Activated CD8-positive, alpha-beta T cell treated with anti-CD3 and anti-CD28 coated beads for 36 hours (primary cell): Measurements from ENCODE around the gene PNMA1. TPM values are rescaled to one million over a fixed set of nuclear protein-coding genes. Genes with fewer than 3 reads are reported as not detected.

ENCODE experiments used
- ATAC-seq: fragments of 200-7000 bp; cut with Tn5 transposase; one replicate; pipeline ENCODE4 v1.10.0; 2021; ENCODE audit warnings: mild to moderate bottlenecking, moderate library complexity
- CTCF ChIA-PET: fragments of 350-600 bp; sonication (Branson Sonifier 250); formaldehyde crosslinking; loops from one replicate; lab custom pipeline; 2021; ENCODE audit warnings: antibody characterized with exemption; lab: Charles Lee
- POLR2A ChIA-PET: fragments of 350-600 bp; sonication (Branson Sonifier 250); formaldehyde crosslinking; loops from one replicate; lab custom pipeline; 2021; ENCODE audit warnings: antibody characterized with exemption; lab: Charles Lee
- DNase-seq: peaks from one replicate; pipeline ENCODE4 v3.0.0-alpha.2; 2020
- H3K27ac Mint-ChIP-seq: one replicate; pipeline ENCODE4 v1.8.0; 2021; ENCODE audit warnings: mild to moderate bottlenecking, mixed read lengths
- H3K27me3 Mint-ChIP-seq: one replicate; pipeline ENCODE4 v1.8.0; 2021; ENCODE audit warnings: mixed read lengths
- H3K36me3 Mint-ChIP-seq: one replicate; pipeline ENCODE4 v1.8.0; 2021; ENCODE audit warnings: low read depth, mixed read lengths
- H3K4me1 Mint-ChIP-seq: one replicate; pipeline ENCODE4 v1.8.0; 2021; ENCODE audit warnings: low read depth, mixed read lengths
- H3K4me3 Mint-ChIP-seq: one replicate; pipeline ENCODE4 v1.8.0; 2021; ENCODE audit warnings: mild to moderate bottlenecking, moderate library complexity, mixed read lengths
- H3K9me3 Mint-ChIP-seq: one replicate; pipeline ENCODE4 v1.8.0; 2021; ENCODE audit warnings: mixed read lengths
- intact Hi-C: fragments of 100-400 bp; cut with micrococcal nuclease; formaldehyde crosslinking; loops from one replicate; pipeline ENCODE4 v1.10.0; 2022
- total RNA-seq, 2 experiments: library from RNA; stranded (reverse); gene quantifications; one replicate each; pipeline ENCODE4 v1.2.3, GENCODE V29; 2021
- TF ChIP-seq, protein P1 (sequence below): fragments of 200-600 bp; IDR thresholded peaks from one replicate; pipeline ENCODE4 v1.8.0; 2022; ENCODE audit warnings: antibody characterized with exemption, mild to moderate bottlenecking

PNMA1 gene
- total RNA-seq, 2 experiments from 2014 or later: 22.9 to 24.1 TPM

GRCh38 chr14:73743431-73743931 lies 29.3 kb upstream of the PNMA1 start:
- peak overlapping the region; percentile 98 for H3K27ac Mint-ChIP-seq
- CTCF ChIA-PET: interaction anchor here (0.9 to 8.7 kb wide), 7 partner anchors 12 to 107 kb away, joined by 3 to 123 read pairs (median 9); a partner anchor contains a TSS
- POLR2A ChIA-PET: interaction anchor here (0.8 to 12.2 kb wide), 6 partner anchors 9 to 109 kb away, joined by 3 to 236 read pairs (median 16); partner anchors contain the start of gene PTGR2
- H3K4me1 Mint-ChIP-seq: peaks cover 90% of the 10 kb centered on the region
- H3K36me3 Mint-ChIP-seq: peaks cover 17% of the 10 kb centered on the region
- ATAC-seq (peak; percentile 31), DNase-seq (peak; percentile 75)
- intact Hi-C loops: loop anchor here (2.0 to 5.0 kb wide), 2 partner anchors 13 to 84 kb away; no protein-coding TSS in a partner anchor
- H3K27me3 Mint-ChIP-seq: no peaks in the 10 kb centered on the region
- TF ChIP-seq, protein P1, sequence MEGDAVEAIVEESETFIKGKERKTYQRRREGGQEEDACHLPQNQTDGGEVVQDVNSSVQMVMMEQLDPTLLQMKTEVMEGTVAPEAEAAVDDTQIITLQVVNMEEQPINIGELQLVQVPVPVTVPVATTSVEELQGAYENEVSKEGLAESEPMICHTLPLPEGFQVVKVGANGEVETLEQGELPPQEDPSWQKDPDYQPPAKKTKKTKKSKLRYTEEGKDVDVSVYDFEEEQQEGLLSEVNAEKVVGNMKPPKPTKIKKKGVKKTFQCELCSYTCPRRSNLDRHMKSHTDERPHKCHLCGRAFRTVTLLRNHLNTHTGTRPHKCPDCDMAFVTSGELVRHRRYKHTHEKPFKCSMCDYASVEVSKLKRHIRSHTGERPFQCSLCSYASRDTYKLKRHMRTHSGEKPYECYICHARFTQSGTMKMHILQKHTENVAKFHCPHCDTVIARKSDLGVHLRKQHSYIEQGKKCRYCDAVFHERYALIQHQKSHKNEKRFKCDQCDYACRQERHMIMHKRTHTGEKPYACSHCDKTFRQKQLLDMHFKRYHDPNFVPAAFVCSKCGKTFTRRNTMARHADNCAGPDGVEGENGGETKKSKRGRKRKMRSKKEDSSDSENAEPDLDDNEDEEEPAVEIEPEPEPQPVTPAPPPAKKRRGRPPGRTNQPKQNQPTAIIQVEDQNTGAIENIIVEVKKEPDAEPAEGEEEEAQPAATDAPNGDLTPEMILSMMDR: no peak
- H3K4me3 Mint-ChIP-seq: peak overlapping the region; percentile 74
- no peaks in the 10 kb centered on the region for H3K9me3 Mint-ChIP-seq

DNA sequence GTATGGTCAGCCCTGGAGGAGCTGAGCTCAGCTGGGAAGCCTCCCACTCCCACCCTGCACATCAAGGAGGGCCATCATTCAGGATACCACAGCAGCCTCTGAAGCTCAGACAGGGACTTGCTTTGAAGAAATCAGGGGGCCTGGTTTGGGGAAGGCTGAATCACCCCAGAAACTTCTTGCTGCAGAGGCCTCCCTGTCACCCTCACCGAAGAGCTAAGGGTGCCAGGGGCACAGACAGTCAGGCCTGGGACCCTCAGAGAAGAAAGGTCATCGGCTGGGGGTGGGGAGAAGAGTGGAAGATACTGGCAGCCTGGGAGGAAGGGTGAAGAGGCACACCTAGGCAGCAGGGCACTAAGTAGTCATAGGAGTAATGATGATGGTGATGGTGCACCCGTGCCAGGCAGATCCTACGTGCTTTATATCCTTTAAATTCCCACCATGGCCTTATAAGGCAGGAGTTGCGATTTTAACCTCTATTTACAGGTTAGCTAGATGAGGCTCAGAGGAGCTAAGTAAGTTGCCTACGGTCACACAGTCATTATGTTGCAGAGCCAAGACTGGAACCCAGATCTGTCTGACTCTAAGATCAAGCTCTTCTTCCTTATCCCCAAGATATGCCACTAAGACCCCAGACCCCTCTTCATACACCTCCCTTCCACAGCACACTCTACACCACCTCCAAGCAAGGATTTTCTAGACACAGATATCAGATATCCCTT lies 28.5 kb upstream of the PNMA1 start:
- POLR2A ChIA-PET: interaction anchor here (0.5 to 12.2 kb wide), 12 partner anchors 8 to 144 kb away, joined by 3 to 236 read pairs (median 4); partner anchors contain the start of genes PTGR2 and ZNF410
- TF ChIP-seq, protein P1: no peak
- H3K27ac Mint-ChIP-seq: peak overlapping the region; percentile 98
- DNase-seq (peak; percentile 67), ATAC-seq (peak; percentile 38)
- peaks cover 12% of the 10 kb centered on the region for H3K36me3 Mint-ChIP-seq
- no peaks in the 10 kb centered on the region for H3K27me3 Mint-ChIP-seq
- intact Hi-C loops: loop anchor here (2.0 to 5.0 kb wide), 2 partner anchors 14 to 85 kb away; no protein-coding TSS in a partner anchor
- H3K9me3 Mint-ChIP-seq: no peaks in the 10 kb centered on the region
- peaks cover 83% of the 10 kb centered on the region for H3K4me1 Mint-ChIP-seq
- CTCF ChIA-PET: interaction anchor here (0.9 to 8.7 kb wide), 8 partner anchors 12 to 108 kb away, joined by 3 to 123 read pairs (median 6); a partner anchor contains a TSS
- peak overlapping the region; percentile 74 for H3K4me3 Mint-ChIP-seq

GRCh38 chr14:73741876-73742519 lies 27.8 kb upstream of the PNMA1 start:
- TF ChIP-seq, protein P1: no peak
- peak overlapping the region; percentile 98 for H3K27ac Mint-ChIP-seq
- ChIA-PET POLR2A (interaction anchor here (0.6 to 12.2 kb wide), 14 partner anchors 13 to 162 kb away, joined by 3 to 236 read pairs (median 4); partner anchors contain the start of genes PTGR2 and ZNF410), CTCF (interaction anchor here (1.1 to 8.7 kb wide), 10 partner anchors 11 to 126 kb away, joined by 3 to 123 read pairs (median 4); a partner anchor contains a TSS)
- peak overlapping the region; percentile 74 for H3K4me3 Mint-ChIP-seq
- DNase-seq (peak; percentile 76), ATAC-seq (peak; percentile 66)
- H3K9me3 Mint-ChIP-seq: no peaks in the 10 kb centered on the region
- peaks cover 14% of the 10 kb centered on the region for H3K36me3 Mint-ChIP-seq
- H3K4me1 Mint-ChIP-seq: peaks cover 76% of the 10 kb centered on the region
- no peaks in the 10 kb centered on the region for H3K27me3 Mint-ChIP-seq
- intact Hi-C loops: loop anchor here (2.0 to 5.0 kb wide), 2 partner anchors 15 to 85 kb away; no protein-coding TSS in a partner anchor

GRCh38 chr14:73741386-73741875 lies 27.2 kb upstream of the PNMA1 start:
- ATAC-seq: peak; percentile 73
- Mint-ChIP-seq H3K27ac (peak overlapping the region; percentile 98), H3K27me3 (no peaks in the 10 kb centered on the region), H3K4me1 (peaks cover 71% of the 10 kb centered on the region), H3K36me3 (peaks cover 20% of the 10 kb centered on the region), H3K9me3 (no peaks in the 10 kb centered on the region), H3K4me3 (peak overlapping the region; percentile 74)
- TF ChIP-seq, protein P1: no peak
- ChIA-PET CTCF (interaction anchor here (1.1 to 8.7 kb wide), 10 partner anchors 11 to 126 kb away, joined by 3 to 123 read pairs (median 4); a partner anchor contains a TSS), POLR2A (interaction anchor here (0.6 to 12.2 kb wide), 15 partner anchors 13 to 163 kb away, joined by 3 to 236 read pairs (median 5); partner anchors contain the start of gene PTGR2)
- peak; percentile 83 for DNase-seq
- intact Hi-C loops: loop anchor here (5.0 kb wide), 1 partner anchor 86 kb away; no protein-coding TSS in a partner anchor
